Tibial nerve (tissue), 4 donors: ENCODE data around the gene ICAM5. TPM values are rescaled to one million over a fixed set of nuclear protein-coding genes. Genes with fewer than 3 reads are reported as not detected.

Source experiments
- DNase-seq, 2 donors: peaks; one replicate each; pipeline ENCODE4 v3.0.0-alpha.2; 2019; ENCODE audit warnings: low spot score in 2 of 2
- H3K27ac ChIP-seq, 4 donors: fragments of 200-600 bp; sonication (generic) in 3 of 4; one replicate each; pipeline ENCODE4 v1.5.1; 2017 to 2019; ENCODE audit warnings: mild to moderate bottlenecking in 1 of 4
- H3K27me3 ChIP-seq, 2 donors: fragments of 200-600 bp; sonication (generic) in 1 of 2; one replicate each; pipeline versions ENCODE4 v1.5.1 to v1.6.0; 2017 to 2019
- H3K36me3 ChIP-seq, 3 donors: fragments of 200-600 bp; sonication (generic); one replicate each; pipeline ENCODE4 v1.5.1; 2018 to 2019
- H3K4me1 ChIP-seq, 4 donors: fragments of 200-600 bp; sonication (generic) in 3 of 4; one replicate each; pipeline ENCODE4 v1.5.1; 2017 to 2019
- H3K4me3 ChIP-seq, 4 donors: fragments of 200-600 bp; sonication (generic) in 3 of 4; one replicate each; pipeline ENCODE4 v1.5.1; 2017 to 2019; ENCODE audit warnings: mild to moderate bottlenecking in 1 of 4, moderate library complexity in 1 of 4
- H3K9me3 ChIP-seq, 4 donors: fragments of 200-600 bp; sonication (generic) in 3 of 4; one replicate each; pipeline ENCODE4 v1.5.1; 2017 to 2019
- EP300 ChIP-seq, 2 donors: sonication (generic); formaldehyde crosslinking; IDR thresholded peaks; one replicate each; pipeline ENCODE4 v1.6.1; 2017; ENCODE audit warnings: antibody characterized with exemption in 2 of 2, mild to moderate bottlenecking in 1 of 2
- POLR2A ChIP-seq, 2 donors: fragments of 450-650 bp; IDR thresholded peaks; one replicate each; pipeline ENCODE4 v1.6.1; 2017; ENCODE audit warnings: antibody characterized with exemption in 2 of 2, mild to moderate bottlenecking in 2 of 2, moderate library complexity in 2 of 2
- WGBS, 2 donors: methylation state at CpG; one replicate each; pipeline ENCODE4 v1.1.5; 2018; 5-methylcytosine and 5-hydroxymethylcytosine counted together
- total RNA-seq, 4 donors: library from RNA; depleted of rRNA; stranded (reverse); fragments of >200 nt; gene quantifications; one replicate each; pipeline ENCODE4 v1.1.0, GENCODE V29; 2016
- TF ChIP-seq, protein P1 (sequence below), 5 experiments: fragments of 200-600 bp in 3 of 5; fragments of 450-650 bp in 2 of 5; sonication (generic) in 3 of 5; IDR thresholded peaks; one replicate each; pipeline ENCODE4 v1.5.1; 2016 to 2019; ENCODE audit warnings: antibody characterized with exemption in 5 of 5, mild to moderate bottlenecking in 3 of 5, moderate library complexity in 2 of 5

Gene ICAM5
- total RNA-seq, 4 donors from 2014 or later: 0.21 to 2.7 (median 0.93) TPM

DNA sequence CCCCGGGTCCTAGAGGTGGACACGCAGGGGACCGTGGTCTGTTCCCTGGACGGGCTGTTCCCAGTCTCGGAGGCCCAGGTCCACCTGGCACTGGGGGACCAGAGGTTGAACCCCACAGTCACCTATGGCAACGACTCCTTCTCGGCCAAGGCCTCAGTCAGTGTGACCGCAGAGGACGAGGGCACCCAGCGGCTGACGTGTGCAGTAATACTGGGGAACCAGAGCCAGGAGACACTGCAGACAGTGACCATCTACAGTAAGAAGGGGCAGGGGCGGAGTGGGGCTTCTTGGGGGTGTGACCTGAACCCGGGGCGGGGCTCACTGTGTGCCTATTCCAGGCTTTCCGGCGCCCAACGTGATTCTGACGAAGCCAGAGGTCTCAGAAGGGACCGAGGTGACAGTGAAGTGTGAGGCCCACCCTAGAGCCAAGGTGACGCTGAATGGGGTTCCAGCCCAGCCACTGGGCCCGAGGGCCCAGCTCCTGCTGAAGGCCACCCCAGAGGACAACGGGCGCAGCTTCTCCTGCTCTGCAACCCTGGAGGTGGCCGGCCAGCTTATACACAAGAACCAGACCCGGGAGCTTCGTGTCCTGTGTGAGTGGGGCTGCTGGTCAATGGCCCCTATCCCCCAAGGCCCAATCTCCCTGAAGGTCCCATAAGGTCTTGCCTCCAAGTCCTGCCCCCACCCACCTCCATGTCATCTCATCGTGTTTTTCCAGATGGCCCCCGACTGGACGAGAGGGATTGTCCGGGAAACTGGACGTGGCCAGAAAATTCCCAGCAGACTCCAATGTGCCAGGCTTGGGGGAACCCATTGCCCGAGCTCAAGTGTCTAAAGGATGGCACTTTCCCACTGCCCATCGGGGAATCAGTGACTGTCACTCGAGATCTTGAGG, 5.4 kb upstream of the ICAM5 start:
- Histone ChIP-seq H3K27me3 (peaks cover 0 to 27% of the 10 kb centered on the region in 2 donors), H3K9me3 (no peaks in the 10 kb centered on the region), H3K4me3 (no peak overlapping the region), H3K36me3 (peaks cover 0 to 45% (median 4%) of the 10 kb centered on the region in 3 donors), H3K27ac (no peak overlapping the region), H3K4me1 (peaks cover 0 to 30% (median 22%) of the 10 kb centered on the region in 4 donors)
- DNase-seq: no peak
- no peak for TF ChIP-seq POLR2A (IDR thresholded peaks at IDR 0.05)
- TF ChIP-seq, protein P1, sequence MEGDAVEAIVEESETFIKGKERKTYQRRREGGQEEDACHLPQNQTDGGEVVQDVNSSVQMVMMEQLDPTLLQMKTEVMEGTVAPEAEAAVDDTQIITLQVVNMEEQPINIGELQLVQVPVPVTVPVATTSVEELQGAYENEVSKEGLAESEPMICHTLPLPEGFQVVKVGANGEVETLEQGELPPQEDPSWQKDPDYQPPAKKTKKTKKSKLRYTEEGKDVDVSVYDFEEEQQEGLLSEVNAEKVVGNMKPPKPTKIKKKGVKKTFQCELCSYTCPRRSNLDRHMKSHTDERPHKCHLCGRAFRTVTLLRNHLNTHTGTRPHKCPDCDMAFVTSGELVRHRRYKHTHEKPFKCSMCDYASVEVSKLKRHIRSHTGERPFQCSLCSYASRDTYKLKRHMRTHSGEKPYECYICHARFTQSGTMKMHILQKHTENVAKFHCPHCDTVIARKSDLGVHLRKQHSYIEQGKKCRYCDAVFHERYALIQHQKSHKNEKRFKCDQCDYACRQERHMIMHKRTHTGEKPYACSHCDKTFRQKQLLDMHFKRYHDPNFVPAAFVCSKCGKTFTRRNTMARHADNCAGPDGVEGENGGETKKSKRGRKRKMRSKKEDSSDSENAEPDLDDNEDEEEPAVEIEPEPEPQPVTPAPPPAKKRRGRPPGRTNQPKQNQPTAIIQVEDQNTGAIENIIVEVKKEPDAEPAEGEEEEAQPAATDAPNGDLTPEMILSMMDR (IDR thresholded peaks at IDR 0.05): no peak
- no peak for TF ChIP-seq EP300 (IDR thresholded peaks at IDR 0.05)
- WGBS, 2 donors: 87 to 88% methylated on average over 32 to 33 of the region's 34 CpGs

DNA sequence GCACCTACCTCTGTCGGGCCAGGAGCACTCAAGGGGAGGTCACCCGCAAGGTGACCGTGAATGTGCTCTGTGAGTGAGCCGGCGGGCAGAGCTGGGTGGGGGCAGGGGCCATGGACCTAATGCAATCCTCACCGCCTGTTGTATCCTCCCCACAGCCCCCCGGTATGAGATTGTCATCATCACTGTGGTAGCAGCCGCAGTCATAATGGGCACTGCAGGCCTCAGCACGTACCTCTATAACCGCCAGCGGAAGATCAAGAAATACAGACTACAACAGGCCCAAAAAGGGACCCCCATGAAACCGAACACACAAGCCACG, 4.8 kb upstream of the ICAM5 start:
- Histone ChIP-seq H3K4me3 (no peak overlapping the region), H3K27me3 (peaks cover 0 to 33% of the 10 kb centered on the region in 2 donors), H3K27ac (no peak overlapping the region), H3K9me3 (no peaks in the 10 kb centered on the region), H3K36me3 (peaks cover 0 to 44% (median 4%) of the 10 kb centered on the region in 3 donors), H3K4me1 (peaks cover 0 to 36% (median 27%) of the 10 kb centered on the region in 4 donors)
- DNase-seq: no peak
- WGBS, 2 donors: 89 to 93% methylated on average over 12 to 13 of the region's 13 CpGs
- TF ChIP-seq POLR2A (IDR thresholded peaks at IDR 0.05): no peak
- no peak for TF ChIP-seq EP300 (IDR thresholded peaks at IDR 0.05)
- TF ChIP-seq, protein P1 (IDR thresholded peaks at IDR 0.05): no peak

DNA sequence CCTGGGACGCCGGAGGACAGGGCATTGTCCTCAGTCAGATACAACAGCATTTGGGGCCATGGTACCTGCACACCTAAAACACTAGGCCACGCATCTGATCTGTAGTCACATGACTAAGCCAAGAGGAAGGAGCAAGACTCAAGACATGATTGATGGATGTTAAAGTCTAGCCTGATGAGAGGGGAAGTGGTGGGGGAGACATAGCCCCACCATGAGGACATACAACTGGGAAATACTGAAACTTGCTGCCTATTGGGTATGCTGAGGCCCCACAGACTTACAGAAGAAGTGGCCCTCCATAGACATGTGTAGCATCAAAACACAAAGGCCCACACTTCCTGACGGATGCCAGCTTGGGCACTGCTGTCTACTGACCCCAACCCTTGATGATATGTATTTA, 4.4 kb upstream of the ICAM5 start:
- H3K27ac ChIP-seq: no peak overlapping the region
- no peak for TF ChIP-seq EP300 (IDR thresholded peaks at IDR 0.05)
- TF ChIP-seq, protein P1 (IDR thresholded peaks at IDR 0.05): no peak
- no peak for TF ChIP-seq POLR2A (IDR thresholded peaks at IDR 0.05)
- DNase-seq: no peak
- peaks cover 0 to 41% (median 32%) of the 10 kb centered on the region in 4 donors for H3K4me1 ChIP-seq
- H3K27me3 ChIP-seq: peaks cover 0 to 38% of the 10 kb centered on the region in 2 donors
- H3K9me3 ChIP-seq: no peaks in the 10 kb centered on the region
- 80 to 87% methylated on average over 4 of the region's 4 CpGs for WGBS, 2 donors
- H3K4me3 ChIP-seq: no peak overlapping the region
- H3K36me3 ChIP-seq: peaks cover 0 to 42% (median 4%) of the 10 kb centered on the region in 3 donors

DNA sequence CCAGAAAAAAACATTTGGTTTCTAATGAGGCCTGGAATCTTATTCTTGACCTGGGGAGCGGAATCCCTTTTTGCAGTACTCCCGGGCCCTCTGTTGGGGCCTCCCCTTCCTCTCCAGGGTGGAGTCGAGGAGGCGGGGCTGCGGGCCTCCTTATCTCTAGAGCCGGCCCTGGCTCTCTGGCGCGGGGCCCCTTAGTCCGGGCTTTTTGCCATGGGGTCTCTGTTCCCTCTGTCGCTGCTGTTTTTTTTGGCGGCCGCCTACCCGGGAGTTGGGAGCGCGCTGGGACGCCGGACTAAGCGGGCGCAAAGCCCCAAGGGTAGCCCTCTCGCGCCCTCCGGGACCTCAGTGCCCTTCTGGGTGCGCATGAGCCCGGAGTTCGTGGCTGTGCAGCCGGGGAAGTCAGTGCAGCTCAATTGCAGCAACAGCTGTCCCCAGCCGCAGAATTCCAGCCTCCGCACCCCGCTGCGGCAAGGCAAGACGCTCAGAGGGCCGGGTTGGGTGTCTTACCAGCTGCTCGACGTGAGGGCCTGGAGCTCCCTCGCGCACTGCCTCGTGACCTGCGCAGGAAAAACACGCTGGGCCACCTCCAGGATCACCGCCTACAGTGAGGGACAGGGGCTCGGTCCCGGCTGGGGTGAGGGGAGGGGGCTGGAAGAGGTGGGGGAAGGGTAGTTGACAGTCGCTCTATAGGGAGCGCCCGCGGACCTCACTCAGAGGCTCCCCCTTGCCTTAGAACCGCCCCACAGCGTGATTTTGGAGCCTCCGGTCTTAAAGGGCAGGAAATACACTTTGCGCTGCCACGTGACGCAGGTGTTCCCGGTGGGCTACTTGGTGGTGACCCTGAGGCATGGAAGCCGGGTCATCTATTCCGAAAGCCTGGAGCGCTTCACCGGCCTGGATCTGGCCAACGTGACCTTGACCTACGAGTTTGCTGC, 2.7 kb upstream of the ICAM5 start, which contains the start of gene ICAM4:
Gene ICAM4 (plus strand): TSS at position 153 of the 935 bp plus-strand sequence. CDS start 58 bp downstream, at position 211.
- no peak for TF ChIP-seq EP300 (IDR thresholded peaks at IDR 0.05)
- TF ChIP-seq, protein P1 (IDR thresholded peaks at IDR 0.05): no peak
- 2 to 3% methylated on average over 34 to 47 of the region's 59 CpGs for WGBS, 2 donors
- H3K9me3 ChIP-seq: no peaks in the 10 kb centered on the region
- no peak within 1 kb of the TSS for H3K27ac ChIP-seq
- H3K4me1 ChIP-seq: peaks cover 0 to 57% (median 45%) of the 10 kb centered on the region in 4 donors
- DNase-seq: no peak
- H3K36me3 ChIP-seq: peaks cover 0 to 38% (median 4%) of the 10 kb centered on the region in 3 donors
- peak within 1 kb of the TSS in 2 of 4 donors; percentile 15 to 18 for H3K4me3 ChIP-seq
- peaks cover 0 to 55% of the 10 kb centered on the region in 2 donors for H3K27me3 ChIP-seq
